ENCODE measurements around the gene NXPE3.
"Not testable (repeated sequence)": the region's sequence is repeated elsewhere in the genome, so short reads cannot be mapped to it uniquely, and the experiment has no call there.

Gene NXPE3

DNA sequence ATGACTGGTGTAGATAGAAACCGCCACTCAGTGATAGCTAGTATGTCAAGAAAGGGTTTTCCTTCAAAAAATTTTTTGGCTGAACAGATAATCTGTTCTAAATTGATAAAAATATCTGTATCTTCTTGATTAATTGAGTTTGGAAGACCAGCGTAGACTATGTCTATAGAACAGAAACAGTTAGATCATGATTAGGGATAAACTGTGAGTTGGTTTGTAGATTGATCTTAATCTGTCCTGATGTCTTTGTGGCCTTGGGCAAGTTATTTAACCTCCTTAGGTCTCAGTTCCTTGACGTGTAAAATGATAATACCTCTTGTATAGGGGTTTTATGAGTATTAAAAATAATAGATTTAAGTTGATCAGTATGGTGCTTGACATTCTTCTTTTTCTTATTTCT is 75.0 kb downstream of the NXPE3 start:
- DNase-seq = no peak

DNA sequence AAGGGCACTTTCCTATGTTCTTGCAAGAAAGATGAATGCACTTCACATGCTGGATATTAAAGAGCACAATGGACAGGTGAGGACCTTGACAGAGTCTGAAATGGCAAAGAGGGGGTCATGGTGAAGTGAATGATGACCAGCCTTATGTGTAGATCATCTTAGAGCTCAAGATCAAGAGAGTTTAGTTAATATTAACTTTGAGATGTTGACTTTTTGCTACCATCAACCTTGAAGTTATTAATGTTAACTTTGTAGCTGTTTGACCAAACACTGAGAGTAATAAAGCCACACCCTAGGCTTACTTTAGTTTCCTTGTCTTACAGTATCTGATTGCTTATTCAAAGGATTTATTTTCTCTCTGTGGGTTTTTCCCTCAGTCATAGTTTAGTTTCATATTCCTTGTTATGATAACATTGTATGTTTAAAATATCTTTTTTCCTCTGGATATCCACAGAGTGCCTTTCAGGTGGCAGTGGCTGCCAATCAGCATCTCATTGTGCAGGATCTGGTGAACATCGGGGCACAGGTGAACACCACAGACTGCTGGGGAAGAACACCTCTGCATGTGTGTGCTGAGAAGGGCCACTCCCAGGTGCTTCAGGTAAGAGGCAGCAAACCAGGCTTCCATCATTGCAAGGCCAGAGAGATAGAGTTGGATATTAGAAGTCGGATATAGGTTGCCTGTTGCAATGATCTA is 75.7 kb downstream of the NXPE3 start:
- DNase-seq = no peak

DNA sequence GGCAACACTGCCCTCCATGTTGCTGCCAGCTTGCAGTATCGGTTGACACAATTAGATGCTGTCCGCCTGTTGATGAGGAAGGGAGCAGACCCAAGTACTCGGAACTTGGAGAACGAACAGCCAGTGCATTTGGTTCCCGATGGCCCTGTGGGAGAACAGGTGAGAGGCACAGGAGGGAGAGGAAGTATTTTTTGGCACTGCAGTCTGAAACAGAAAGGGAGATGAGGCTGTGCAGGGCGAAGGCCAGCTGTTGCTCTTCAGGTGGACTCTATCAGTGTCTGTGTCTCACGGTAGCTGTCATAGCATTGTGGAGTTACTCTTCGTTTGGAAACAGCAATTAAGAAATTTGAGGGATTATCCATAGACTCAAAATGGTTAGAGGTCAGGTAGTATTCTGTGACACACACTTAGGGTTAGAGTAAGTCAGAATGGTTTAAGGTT is 78.3 kb downstream of the NXPE3 start:
- DNase-seq = no peak

DNA sequence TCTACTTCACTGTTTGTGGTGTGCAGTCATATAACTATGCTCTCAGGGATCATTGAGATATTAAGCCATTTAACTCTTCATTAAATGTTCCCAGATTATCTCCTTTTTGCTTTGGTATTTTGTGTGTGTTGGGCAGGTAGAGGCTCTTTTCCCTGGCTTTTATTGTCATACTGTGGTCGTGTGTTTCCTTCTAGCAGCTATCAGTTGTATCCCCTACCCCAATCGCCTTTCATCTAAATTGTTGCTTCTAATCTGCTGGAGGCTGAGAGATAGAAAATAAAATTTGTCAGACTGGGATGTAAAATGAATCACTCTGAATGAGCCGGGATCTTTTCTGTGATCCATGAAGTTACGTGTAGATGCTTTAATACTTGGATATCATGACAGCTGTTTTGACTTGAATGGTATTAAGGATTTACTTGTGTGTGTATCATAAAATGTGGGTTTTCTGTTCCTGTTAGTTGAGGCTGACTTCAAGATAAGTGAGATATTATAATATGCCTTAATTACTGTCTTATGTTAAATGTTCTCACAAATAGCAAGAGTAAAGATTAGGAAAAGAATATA is 79.5 kb downstream of the NXPE3 start:
- DNase-seq = no peak

DNA sequence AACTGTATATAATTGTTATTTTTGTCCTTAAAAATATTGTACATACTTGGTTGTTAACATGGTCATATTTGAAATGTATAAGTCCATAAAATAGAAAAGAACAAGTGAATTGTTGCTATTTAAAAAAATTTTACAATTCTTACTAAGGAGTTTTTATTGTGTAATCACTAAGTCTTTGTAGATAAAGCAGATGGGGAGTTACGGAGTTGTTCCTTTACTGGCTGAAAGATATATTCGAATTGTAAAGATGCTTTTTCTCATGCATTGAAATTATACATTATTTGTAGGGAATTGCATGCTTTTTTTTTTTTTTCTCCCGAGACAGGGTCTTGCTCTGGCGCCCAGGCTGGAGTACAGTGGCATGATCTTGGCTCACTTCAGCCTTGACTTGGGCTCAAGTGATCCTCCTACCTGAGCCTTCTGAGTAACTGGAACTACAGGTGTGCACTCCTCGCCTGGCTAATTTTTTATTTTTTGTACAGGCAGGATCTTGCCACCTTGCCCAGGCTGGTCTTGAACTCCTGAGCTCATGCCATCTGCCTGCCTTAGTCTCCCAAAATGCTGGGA is 81.0 kb downstream of the NXPE3 start:
- no peak for DNase-seq

DNA sequence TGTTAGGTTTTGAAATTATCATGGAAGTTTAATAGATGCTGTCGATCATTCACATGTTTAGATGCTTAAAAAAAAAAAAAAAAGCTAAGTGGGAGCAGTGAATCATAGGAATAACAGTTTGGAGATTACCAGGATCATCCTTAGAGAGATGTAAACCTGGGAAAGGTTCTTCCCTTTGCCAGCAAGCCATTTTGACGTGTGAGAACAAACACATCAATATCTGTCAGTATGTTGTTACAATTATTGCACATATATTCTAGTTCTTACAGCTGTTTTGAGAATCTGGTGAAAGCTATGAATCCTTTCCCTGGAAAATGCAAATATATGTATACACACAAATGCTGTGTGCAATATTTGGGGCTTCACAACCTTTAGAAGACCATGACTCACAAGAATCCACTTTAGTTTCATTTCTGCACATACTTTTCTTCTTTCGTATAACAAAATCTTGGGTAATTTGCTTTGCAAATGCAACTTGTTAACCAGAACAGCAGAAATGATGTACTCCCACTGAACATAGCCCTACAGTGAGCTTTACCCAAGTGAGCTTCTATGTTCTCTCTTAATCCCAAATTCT is 82.3 kb downstream of the NXPE3 start:
- DNase-seq = peak; percentile 14

DNA sequence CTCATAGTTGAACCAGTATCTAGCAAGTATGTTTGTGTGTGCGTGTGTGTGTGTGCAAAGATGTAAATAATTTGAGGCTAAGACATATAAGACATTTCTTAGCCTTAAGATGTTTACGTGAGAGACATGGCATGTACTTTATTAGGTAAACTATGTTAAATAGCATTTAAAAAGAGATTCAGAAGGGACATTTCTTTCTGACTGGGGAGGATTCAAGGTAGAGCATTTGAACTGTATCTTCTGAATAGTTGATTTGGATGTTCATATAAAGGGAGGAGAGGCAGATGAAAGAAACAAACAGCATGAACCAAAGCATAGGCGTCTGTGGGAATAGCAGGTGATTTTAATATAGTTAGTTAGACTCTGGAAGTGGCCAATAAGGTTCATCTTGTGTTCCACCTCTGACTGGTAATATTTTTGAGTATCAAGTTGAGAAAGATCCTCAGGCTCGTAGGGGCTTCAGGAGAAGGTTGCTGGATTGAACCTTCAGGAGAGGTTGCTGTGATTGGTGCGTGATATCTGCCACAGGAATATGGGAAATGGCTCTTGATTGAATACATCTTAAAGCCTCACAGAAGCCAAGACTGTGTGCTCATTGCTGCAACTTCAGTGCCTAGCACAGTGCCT is 82.9 kb downstream of the NXPE3 start:
- DNase-seq = no peak

DNA sequence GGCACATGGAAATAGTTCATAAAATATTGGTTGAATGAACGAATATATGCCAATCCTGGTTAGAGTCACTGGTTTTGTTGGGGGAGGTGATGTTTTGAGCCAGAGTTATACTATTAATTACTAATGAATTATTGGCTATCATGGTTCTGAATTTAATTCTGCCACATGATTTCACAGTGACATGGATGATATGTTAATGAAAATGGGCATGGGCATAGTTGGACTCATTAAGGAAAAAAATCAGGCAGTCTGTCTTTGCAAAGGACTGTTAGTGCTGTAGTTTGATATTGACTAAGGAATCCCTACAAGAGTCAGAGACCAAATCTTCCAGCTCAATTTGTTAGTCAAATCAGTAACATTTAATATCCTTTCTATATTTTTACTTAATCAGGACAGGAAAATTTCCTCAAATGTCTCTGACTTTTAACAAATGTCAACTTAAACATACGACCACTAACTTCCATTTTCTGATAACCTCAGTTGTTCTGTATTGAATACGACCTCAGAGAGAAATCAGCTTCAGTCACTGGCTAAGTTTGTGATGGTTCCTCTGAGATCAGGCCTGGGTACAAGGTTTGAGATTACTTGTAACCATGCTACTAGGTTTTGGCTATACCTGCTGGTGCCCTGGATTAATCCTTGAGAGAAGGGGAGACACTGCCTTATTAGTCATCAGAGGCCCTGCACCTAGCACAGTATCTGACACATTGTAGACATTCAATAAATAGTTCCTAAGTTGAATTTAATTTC is 83.6 kb downstream of the NXPE3 start:
- no peak for DNase-seq

DNA sequence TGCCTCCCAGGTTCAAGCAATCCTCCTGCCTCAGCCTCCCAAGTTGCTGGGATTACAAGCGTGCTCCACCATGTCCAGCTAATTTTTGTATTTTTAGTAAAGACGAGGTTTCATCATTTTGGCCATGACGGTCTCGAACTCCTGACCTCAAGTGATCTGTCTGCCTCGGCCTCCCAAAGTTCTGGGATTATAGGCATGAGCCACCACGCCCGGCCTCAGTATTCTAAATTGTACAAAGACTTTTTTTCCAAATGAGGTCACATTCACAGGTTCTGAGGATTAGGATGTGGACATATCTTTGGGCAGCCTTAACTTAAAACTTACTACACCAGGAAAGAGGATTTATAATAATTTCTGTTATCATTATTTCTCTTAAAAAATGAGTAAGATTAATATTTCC is 85.9 kb downstream of the NXPE3 start:
- DNase-seq = not testable (repeated sequence)

DNA sequence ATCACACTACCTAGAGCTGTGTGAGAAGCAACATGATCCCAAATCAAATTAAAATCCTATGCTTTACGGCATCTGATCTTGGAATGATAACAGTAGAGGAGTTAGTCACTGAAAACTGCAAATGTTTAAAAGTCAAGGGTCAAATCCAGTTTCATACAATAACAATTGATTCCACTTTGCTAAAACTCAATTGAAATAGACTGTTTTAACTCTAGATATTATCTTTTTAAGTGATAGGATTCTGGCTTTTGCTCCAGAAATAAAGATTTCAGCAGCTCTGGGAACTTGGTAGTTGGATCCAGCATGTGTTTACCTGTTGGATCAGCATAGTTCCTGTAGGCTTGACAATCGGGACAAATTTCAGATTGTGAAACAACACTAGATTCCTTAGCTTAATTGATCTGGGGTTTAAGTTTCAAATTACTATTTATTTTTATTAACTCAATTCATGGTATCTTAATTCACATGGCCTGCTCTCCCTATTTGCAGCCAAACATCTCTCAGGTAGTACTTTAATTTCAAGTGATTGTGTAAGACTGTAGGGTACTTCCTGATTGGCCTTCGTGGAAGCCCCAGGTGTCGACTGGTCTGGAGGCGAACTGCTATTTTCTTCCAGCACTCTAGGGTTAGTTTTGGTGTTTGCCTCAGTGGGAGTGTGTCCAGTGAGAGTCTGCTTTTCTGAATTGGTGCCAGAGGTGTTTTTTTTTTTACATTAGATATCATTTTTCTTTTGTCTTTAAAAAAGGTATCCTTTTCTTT is 86.9 kb downstream of the NXPE3 start:
- no peak for DNase-seq

DNA sequence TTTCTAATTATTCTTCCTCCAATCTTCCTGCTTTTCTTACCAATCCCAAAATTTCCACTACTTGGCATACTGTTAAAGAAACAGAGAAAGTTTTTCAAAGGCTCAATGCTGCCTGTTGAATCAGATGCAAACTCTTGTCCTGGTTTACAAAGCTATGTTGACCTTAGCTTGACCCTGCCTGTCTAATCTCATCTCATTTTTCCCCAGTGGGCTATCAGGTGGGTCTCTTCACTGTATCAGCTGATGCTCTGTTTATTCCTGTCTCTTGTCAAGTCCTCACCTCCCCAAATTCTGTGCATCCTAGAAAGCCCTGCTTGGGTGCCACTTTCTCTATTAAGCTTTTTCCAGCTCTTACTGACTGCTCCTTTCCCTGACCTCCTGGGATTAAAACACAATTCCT is 88.5 kb downstream of the NXPE3 start:
- DNase-seq = no peak

DNA sequence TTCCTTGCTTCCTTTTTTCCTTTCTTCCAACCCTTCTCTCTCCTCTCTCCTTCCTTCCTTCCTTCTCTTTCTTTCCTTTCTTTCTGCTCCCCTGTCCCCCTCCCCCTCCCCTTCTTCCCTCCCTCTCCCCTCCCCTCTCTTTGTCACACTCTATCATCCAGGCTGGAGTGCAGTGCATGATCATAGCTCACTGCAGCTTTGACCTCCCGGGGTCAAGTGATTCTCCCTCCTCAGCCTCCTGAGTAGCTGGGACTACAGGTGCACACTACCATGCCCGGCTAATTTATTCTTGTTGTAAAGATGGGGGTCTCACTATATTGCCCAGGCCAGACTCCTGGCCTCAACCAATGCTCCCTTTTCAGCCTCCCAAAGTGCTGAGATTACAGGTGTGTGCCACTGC is 89.0 kb downstream of the NXPE3 start:
- DNase-seq = no peak

DNA sequence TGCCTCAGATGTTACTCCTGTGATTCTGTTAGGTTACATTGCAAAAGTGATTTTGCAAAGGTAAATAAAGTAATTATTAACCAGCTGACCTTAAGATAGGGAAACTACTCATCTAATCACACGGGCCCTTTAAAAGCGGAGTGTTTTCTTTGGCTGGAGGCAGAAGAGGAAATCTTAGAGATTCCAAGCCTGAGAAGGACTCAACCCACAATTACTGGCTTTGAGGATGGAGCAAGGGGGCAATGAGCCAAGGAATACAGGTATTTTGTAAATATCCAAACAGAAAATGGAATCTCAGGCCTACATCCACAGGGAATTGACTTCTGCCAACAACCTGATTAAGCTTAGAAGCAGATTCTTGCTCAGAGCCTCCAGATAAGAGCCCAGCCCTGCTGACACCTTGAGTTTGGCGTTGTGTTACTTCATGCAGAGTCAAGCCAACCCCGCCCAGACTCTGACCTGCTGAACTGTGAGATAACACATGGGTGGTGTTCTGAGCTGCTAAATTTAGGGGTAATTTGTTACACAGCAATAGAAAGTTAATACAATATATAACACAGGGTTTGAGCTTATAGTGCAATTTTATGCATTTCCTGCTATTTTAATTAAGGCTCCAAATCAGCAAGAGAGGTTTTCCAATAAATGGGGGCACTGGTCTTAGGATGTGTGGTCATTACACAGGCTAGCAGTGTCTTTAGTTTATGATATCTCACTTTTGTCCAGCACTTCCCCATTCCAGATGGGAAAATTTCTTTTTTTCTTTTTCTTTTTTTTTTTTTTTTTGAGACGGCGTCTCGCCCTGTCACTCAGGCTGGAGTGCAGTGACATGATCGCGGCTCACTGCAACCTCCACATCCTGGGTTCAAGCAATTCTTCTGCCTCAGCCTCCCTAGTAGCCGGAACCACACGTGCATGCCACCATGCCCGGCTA is 89.8 kb downstream of the NXPE3 start:
- peak; percentile 40 for DNase-seq

DNA sequence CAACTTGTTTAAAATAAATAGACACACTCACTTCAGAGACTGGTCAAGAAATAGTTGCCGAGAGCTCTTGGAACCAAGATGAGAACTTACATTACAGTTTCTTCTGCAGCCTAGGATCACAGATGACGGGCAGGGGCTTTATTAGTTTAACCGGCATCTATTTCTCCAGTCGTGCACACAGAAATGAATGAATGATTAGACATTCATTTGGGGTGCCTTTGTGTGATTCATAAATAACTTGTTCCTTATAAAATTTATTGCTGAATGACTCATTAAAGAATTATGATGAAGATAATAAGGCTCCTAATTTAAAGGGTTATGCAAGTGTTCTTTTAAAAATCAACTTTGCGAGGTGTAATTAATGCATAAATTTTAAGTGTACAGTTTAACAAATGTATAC is 91.1 kb downstream of the NXPE3 start:
- DNase-seq = peak; percentile 35

DNA sequence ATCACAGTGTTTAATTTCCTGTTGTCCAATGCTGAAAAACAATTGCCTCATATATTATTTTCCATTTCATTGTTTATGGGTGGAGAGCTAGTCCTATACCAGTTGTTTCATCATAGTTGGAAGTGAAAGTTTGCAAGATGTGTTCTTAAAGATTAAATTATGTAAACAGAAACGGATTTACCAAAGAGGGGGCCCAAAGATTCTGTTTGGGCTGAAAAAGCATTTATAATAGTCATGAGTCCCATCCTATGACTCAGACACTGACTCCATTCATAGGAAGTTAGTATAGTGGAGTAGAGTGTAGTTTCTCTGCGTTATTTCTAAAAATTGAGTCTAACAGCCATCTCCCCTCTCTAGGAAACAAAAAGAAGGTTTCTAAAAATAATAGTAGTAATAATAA is 94.6 kb downstream of the NXPE3 start:
- peak; percentile 51 for DNase-seq

DNA sequence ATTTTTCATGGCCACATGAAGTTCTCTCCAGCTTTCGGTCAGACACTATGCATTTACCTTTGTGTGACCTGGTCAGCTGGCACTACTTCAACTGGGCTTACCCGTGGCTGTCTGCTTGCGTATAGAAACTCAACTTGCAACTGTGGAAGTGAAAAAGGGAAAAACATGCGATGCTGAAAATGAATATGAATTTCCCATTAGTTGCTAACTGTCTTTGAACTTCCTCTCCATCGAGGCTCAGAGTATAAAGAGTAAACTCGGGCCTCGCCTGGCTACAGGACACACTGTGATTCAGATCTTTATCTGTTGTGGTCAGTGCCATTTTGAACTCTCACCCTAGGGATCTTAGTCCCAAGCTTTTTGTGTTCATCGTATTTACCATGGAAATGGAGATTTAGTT is 97.1 kb downstream of the NXPE3 start:
- no peak for DNase-seq
